A549 treated with Hydrocortisone at 1 μM for 4 hours (cell line): ENCODE measurements around the gene CGRRF1. TPM values are rescaled to one million over a fixed set of nuclear protein-coding genes. Genes with fewer than 3 reads are reported as not detected.

ENCODE experiments used
- total RNA-seq: library from RNA; stranded (reverse); fragments of 200-300 nt; extraction: Qiagen RNA extraction; gene quantifications from 5 replicates; pipeline ENCODE4 v1.2.3, GENCODE V29; 2022

The CGRRF1 gene, protein sequence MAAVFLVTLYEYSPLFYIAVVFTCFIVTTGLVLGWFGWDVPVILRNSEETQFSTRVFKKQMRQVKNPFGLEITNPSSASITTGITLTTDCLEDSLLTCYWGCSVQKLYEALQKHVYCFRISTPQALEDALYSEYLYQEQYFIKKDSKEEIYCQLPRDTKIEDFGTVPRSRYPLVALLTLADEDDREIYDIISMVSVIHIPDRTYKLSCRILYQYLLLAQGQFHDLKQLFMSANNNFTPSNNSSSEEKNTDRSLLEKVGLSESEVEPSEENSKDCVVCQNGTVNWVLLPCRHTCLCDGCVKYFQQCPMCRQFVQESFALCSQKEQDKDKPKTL
- 17.1 to 24.4 TPM (median 21.6 TPM) in 5 replicates for total RNA-seq

DNA sequence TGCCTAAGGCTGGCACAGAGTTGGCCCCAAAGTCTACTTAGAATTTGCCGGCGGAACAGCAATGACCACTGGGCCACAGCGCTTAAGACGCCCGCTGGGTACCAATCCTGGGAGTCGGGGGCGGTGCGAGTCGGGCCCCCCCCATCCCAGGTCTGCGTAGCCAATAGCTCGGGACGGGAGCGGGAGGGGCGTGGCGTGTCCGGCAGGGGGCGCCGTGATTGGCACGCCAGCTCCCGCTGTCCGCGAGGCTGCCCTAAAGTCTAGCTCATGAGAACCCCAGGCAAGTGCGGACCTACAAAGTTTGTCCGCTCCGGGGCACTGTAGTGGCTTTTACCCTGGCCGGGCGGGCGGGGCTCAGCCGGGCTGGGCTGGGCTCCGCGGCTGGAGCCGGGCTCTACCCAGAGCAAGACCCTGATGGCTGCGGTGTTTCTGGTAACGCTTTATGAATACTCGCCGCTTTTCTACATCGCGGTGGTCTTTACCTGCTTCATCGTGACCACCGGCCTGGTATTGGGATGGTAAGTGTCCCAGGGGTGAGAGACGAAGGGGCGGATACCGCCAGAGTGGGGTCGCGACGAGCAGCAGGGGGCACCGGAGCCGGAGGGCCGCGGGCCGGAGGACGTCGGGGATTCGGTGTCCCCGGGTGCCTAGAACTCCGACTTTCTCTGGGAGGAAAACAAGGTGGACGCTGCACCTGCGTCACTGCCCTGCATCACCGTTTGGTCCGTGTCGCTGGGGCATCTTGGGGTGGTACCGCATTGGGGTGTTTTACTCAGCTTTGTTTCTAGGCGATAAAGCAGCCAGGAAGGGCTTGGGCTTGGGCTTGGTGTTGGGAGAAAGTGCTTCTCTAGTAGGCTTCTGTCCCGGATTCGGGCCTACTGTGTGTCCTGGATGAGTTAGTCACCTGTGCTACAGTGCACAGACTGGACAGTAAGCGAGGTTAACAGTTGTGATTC is at the start of gene CGRRF1:
Gene CGRRF1 (plus strand): TSS at position 361 of the 956 bp plus-strand sequence. CDS start 54 bp downstream, at position 415.

DNA sequence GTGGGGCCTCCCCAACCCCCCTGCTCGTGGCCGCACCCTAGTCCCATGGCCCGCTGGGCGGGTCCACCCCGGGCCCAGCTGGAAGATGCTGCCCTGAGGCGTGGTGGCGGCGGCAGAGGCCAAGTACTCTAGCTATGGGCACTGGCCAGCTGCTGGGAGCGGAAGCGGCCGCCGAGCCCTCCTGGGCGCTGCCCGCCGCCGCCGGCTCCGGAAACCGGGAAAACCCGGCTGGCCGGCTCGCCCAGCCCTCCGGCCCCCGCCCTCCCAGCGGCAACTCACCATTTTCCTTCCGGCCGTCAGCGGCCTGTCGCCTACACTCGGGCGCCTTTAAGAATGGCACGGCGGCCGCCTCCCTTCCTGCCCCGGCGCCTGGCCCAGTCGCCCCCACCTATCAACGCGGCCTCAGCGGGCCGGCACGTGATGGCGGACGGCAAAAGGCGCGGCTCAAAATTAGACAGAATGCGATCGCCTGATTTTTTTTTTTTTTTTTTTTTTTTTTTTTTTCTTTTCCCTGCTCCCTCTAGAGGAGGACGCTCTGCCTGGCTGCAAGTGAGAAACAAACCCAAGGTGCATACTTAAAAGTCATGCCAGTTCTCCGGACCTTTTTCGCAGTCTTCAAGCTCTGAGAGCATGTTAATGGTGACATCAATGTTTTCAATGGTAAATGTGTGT is 20.9 kb upstream of the CGRRF1 start, which contains the start of gene GMFB:
Gene GMFB (minus strand): TSS at position 335 of the 672 bp plus-strand sequence. CDS start 53 bp downstream, at position 282.

DNA sequence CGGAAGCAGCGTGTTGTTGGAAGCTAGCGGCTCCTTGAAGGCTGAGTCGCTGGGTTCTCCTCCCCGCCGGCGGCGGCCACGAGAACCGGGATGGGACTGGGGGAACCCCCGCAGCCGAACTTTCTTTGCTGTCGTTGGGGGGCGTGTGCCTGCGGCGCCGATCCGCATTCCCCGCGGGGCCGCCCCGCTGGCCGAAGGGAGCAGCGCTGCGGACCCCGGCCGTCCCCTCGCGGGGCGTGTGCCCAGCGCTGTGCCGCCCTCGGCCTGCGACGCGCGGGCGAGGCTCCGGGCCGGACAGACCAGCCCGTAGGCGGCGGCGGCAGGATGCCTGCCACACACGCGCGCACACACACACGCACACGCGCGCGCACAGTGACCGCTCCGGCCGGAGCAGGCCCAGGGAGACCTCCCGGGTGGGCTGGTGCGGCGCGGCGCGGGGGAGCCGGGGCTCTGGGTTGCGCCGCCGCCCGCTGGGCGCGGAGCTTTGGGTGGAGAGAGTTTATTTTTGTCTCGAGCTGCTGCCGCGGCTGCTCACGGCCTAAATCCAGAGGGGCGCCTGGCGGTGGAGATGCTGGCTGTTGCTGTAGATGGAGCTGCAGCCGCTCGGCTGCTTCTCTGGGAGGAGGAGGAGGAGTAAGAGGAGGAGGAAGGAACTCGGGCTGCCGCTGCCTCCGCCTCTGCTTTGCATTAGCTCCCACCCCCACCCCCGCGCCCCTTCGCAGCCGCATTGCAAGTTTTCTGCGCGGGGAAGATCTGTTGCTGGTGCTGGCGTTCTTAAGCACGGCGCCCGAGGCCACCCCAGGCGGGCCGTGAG is 56.9 kb downstream of the CGRRF1 start, which contains the start of gene SAMD4A:
Gene SAMD4A (plus strand): TSS at position 719 of the 814 bp plus-strand sequence. CDS start 789 bp downstream, outside the sequence.

Other genes with a start within 250 kb of the CGRRF1 start
- gene CDKN3, start 112.9 kb upstream of the CGRRF1 start, total RNA-seq: 62.9 to 79.3 TPM (median 76.5 TPM) in 5 replicates
- gene CNIH1, start 68.5 kb upstream of the CGRRF1 start, total RNA-seq: 233 to 348 TPM (median 252 TPM) in 5 replicates
- 32.4 to 60.8 TPM (median 40.2 TPM) in 5 replicates for gene GMFB, start 20.9 kb upstream of the CGRRF1 start, total RNA-seq
- 9.8 to 12.3 TPM (median 11.8 TPM) in 5 replicates for gene SAMD4A, start 57.2 kb downstream of the CGRRF1 start, total RNA-seq